ENCODE results near the gene GDPD3.

GRCh38 chr16:30084816-30085159 lies 28.5 kb downstream of the GDPD3 start:
- TF ChIP-seq CTCF (conservative IDR thresholded peaks at IDR 0.05; ENCODE audit: low read depth in 2 of 2) (no peak), POLR2AphosphoS5 (IDR thresholded peaks at IDR 0.05; ENCODE audit: low read depth) (no peak), JUNB (IDR thresholded peaks at IDR 0.05; ENCODE audit: unreplicated experiment) (no peak), EZH2phosphoT487 (IDR thresholded peaks at IDR 0.05; ENCODE audit: unreplicated experiment) (no peak), EZH2 (IDR thresholded peaks at IDR 0.05; ENCODE audit: low read depth, unreplicated experiment) (no peak), REST (IDR thresholded peaks at IDR 0.05; ENCODE audit: unreplicated experiment) (no peak), CREB1 (CRISPR knock-in tag; IDR thresholded peaks at IDR 0.05; ENCODE audit: low read depth) (no peak), ETS1 (IDR thresholded peaks at IDR 0.05) (no peak), NANOG (IDR thresholded peaks at IDR 0.05; ENCODE audit: borderline replicate concordance) (no peak), ZNF331 (CRISPR knock-in tag; IDR thresholded peaks at IDR 0.05; ENCODE audit: low read depth) (no peak), ZNF462 (CRISPR knock-in tag; IDR thresholded peaks at IDR 0.05) (no peak)
